GM21390 (cell line): Measurements from ENCODE around the gene TNFAIP8L1.

ENCODE experiments used
- ATAC-seq: cut with Tn5 transposase; IDR thresholded peaks from one replicate; pipeline ENCODE4 v1.9.1; 2021; ENCODE audit not compliant: unreplicated experiment

TNFAIP8L1 gene

DNA sequence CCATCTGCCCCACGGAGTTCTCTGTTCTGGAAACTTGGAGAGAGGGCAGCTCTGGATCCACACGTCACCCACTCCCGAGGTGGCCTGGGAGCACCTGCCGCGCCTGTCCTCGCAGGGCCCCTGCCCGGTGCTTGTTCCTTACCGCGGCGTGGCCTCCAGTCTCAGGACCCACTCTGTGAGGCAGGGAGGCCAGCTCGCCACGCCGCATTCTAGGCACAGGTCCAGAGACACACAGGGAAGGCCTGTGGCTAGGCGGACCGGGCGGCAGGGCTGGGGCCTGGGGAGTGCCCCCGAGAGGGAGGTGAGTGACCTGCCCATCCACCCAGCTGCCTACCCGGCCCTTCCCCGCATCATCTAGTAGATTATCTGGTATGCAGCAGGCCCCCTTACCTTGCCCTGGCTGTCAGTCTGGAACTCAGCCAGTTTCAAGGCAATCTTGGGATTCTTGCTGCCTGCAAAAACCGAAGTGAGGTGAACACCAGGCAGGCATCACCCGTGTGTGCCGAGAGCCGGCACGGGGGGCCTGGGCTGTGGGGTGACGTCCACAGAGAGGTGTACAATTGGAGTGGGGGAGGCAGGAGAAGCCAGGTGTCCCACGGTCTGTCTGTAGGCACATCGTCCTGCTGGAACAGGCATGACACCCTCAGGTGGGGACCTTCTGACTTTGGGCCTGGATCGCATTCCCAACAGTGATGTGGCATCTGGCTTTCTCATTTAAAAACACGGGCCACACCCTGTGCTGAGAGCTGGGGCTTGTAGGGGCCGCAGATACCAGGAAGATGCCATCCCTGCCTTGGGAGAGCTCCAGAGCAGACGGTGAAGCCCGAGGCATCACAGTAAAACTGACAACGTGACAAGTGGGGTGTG is 60.7 kb downstream of the TNFAIP8L1 start:
- ATAC-seq, result no peak

DNA sequence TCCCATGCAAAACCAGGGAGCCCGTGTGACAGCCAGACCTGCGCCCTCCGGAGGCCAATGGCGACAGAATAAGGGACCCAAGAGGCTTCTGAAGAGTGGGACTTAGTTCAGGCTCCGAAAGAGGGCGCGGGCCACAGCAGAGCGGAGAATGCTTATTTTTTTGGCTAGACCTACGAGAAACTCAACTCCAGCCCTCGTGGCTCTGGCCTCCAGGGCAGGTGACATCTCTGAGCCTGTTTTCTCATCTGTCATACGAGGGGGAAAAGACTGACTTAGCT is 61.3 kb downstream of the TNFAIP8L1 start:
- ATAC-seq, result no peak

- no peak for ATAC-seq
These were observed 62.2 kb downstream of the TNFAIP8L1 start for GRCh38 chr19:4701557-4701956.

DNA sequence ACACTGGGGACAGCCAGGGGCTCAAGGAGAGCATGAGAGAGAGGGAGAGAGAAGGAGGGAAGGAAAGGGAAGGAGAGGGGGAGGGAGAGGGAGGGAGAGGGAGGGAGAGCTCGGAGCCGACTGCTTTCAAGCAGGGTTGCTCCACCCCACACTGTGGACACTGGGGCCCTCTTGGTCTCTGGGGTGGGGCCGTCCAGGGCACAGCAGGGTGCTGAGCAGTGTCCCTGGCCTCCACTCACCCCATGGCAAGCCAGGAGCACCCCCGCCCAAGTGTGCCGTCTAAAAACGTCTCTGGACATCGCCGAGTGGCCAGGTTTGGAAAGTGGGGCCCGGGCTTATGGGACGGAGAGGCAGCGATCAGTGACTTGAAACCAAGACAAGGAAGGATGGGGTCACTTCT is 63.4 kb downstream of the TNFAIP8L1 start:
- ATAC-seq, result no peak

DNA sequence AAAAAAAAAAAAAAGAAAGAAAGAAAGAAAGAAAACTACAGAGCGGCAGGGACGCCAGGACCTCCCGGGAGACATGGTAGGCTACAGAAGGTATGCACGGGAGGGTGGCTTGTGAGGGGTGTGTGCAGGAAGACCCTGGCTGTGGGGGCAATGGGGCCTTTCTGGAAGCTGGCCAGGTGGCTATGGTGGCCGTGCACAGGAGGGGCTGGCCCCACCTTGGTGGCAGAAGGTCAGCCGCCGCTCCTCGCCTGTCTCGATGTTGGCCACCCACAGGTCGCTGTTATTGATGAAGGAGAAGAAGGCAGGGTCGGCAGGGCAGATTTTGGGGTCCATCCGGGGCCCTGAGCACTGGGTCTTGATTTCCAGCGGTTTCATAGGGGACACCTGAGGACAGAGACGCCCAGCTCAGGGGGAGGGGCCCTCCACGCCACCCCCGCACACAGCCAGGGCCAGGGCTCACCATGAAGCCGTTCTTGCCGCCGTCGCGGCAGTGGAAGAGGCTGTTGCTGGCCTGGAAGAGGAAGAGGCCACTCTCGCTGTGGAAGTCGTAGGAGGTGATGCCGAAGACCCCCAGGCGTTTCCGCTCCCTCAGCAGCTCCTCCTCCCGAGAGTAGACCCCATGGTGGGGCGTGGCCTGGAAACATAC is 64.5 kb downstream of the TNFAIP8L1 start:
- no peak for ATAC-seq

DNA sequence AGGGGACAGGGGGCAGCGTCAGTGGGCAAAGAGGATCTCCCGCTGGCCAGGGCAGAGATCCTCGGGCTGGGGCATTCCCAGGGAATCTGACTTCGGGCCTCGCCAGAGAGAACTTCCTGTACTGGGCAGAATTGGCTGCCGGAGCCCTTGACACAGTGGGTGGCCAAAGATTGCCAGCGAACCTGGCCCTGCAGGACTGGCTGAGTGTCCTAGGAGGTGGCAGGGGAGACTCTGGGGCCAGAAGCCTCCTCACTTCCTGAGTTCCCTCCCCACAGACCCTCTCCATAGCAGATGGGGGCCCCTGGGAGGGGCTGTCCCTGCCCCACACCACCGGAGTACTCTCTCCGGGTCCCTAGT is 65.0 kb downstream of the TNFAIP8L1 start:
- no peak for ATAC-seq
